PC-3 (cell line): ENCODE results near the gene RSU1.

Experiments
- CTCF ChIP-seq: fragments of 300-600 bp; sonication (generic); conservative IDR thresholded peaks from 2 replicates; pipeline ENCODE4 v1.5.1; 2017; ENCODE audit warnings: antibody characterized with exemption, low read depth, mild to moderate bottlenecking, low read length
- EZH2 ChIP-seq: fragments of 300-600 bp; sonication (generic); IDR thresholded peaks from one replicate; pipeline ENCODE4 v1.6.1; 2017; ENCODE audit warnings: antibody characterized with exemption, mild to moderate bottlenecking, low read length; ENCODE audit not compliant: unreplicated experiment
- EZH2phosphoT487 ChIP-seq: fragments of 300-600 bp; sonication (generic); IDR thresholded peaks from 2 replicates; pipeline ENCODE4 v1.6.1; 2018; ENCODE audit warnings: mild to moderate bottlenecking, antibody characterized with exemption, low read length, borderline replicate concordance

- TF ChIP-seq CTCF (no peak), EZH2phosphoT487 (no peak), EZH2 (no peak)
These were observed 2.2 kb upstream of the RSU1 start for GRCh38 chr10:16819436-16819835.
